ENCODE measurements around the gene LRP1B.
"Not testable (repeated sequence)": the region's sequence is repeated elsewhere in the genome, so short reads cannot be mapped to it uniquely, and the experiment has no call there.

Gene LRP1B

DNA sequence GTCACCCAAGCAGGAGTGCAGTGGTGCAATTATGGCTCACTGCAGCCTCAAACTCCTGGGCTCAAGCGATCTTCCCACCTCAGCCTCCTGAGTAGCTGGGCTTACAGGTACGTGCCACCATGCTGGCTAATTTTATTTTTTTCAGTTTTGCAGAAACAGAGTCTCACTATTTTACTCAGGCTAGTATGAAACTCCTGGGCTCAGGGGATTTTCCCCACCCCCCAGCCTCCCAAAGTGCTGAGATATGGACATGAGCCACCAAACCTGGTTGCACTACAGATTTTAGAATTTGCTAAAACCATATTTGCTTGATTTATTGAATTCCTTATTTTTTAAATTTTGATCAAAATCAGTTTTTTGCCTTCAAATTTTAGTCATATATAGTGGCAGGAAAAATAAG lies 1553.4 kb downstream of the LRP1B start:
- no peak for DNase-seq

- no peak for DNase-seq
Observed at GRCh38 chr2:140567734-140568133, 1563.1 kb downstream of the LRP1B start.

DNA sequence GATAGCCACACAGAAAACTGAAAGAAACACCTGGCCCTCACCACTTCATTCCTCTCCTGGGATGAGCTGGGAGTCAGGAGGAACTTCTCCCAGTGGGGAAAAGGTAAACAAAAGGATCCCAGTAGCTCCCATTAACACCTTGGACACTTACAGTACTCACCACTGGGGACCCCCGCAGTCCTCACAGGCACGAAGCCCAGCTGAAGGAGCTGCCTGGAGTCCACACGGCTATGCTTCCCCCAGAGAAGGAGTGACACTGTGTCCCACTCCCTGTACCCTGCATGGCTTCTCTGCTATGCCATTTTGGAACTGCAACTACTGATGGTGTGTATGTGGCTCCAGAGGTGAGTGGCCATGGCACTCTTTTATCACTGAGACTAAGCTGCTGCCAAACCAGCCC lies 1565.1 kb downstream of the LRP1B start:
- DNase-seq = no peak

- DNase-seq = no peak
Observed at GRCh38 chr2:140555701-140556100, 1575.1 kb downstream of the LRP1B start.

- DNase-seq = no peak
Observed at GRCh38 chr2:140552634-140553033, 1578.2 kb downstream of the LRP1B start.

DNA sequence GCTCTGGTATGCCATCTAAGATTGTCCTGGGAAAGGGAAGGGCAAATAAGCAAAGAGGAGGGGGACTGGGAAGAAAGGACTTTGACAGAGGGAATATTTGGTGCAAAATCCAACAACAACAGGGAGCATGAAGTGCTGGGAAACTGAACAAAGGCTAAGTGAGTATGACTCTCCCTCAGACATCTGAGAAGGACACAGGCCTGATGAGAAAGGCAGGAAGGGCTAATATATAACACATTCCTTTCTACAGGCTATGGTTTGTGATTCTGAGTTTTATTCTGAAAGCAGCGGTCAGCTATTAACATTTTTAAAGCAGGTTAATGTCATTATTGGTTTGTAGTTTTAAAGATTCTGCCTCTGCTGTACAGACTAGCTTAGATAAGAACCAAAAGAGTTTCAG lies 1579.5 kb downstream of the LRP1B start:
- no peak for DNase-seq

GRCh38 chr2:140550821-140551220 lies 1580.0 kb downstream of the LRP1B start:
- DNase-seq = no peak

GRCh38 chr2:140544769-140545168 lies 1586.0 kb downstream of the LRP1B start:
- DNase-seq = not testable (repeated sequence)

- no peak for DNase-seq
Observed at GRCh38 chr2:140542627-140543026, 1588.2 kb downstream of the LRP1B start.

DNA sequence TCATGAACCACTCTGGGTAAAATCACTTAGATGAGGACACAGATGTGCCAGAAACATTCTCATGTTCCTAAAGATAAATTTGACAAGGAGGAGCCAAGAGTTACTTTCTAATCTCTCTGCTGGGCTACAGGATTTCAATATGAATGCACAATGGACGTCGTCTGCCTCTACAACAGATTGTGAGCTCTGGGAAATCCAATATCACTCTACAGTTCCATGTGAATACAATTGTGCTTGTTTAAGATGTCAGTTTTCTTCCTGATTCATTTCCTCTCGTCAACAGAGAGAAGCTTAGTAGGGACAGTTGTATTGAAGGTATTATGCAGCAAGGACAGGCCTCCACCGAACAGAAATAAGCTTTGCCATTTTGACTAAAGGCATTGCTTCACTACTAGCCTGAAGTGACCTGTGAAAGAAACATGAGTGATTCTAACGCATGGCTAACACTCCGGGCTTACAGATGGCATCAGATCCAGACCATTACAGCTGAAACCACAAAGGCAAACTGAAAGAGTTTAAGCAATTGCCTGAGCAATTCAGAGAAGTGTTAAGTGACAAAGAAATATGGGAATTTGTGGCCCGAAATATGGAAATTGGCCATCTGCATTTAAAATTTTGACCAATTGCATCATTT lies 1591.5 kb downstream of the LRP1B start:
- no peak for DNase-seq

DNA sequence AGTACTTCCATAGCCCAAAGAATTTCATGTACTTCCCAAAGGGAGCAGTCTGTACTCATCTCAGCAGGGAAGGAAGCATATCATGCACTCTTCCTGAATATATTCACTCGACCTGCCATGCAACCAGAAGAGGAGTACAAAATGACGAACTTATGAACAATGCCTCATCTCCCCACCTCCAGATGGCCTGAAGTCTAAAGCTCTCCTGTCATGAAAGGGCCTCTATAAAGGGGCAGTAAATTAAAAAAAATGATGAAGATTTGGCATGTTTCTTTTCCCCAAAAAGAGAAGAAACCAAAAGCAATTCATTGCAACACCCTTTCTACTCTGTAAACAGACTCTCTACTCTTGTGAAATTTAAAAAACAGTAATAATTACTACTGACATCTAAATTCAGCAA lies 1601.1 kb downstream of the LRP1B start:
- no peak for DNase-seq

GRCh38 chr2:140528982-140529381 lies 1601.8 kb downstream of the LRP1B start:
- DNase-seq = no peak

DNA sequence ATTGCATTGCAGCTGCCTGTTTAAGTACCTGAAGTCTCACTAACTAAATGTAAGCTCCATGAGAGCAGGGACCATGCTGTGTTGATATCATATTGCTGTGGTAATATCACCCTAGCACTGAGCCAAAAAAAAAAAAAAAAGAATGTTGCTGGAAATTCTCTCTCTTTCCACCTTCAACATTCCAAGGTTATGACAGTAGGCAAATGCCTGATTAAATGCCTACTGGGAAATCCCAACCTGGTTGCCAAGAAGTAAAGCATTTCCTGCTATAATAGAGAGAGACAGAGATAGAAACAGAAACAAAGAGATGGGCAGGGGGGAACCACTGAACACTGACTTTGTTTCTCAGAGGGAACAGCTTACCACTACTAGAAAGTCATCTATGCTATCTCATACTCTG lies 1604.2 kb downstream of the LRP1B start:
- DNase-seq = no peak

- no peak for DNase-seq
Observed at GRCh38 chr2:140512106-140512505, 1618.7 kb downstream of the LRP1B start.

GRCh38 chr2:140509765-140510164 lies 1621.1 kb downstream of the LRP1B start:
- DNase-seq = no peak

DNA sequence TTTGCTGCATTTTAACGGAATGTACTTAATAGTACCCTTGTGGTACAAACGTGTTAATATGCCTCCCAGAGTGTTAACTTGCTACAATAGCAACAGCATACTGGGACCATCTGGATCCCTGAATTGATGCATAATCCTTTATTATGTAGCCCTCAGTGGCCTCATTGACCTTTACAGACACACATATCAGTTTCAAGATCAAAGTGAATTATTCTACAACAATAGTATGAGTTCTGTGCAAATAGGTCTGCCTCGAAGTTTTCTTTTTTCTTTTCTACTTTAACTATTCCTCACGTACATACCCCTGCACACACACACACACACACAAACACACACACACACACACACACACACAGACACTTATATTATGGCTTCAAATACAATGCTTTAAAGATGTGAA lies 1622.1 kb downstream of the LRP1B start:
- no peak for DNase-seq

DNA sequence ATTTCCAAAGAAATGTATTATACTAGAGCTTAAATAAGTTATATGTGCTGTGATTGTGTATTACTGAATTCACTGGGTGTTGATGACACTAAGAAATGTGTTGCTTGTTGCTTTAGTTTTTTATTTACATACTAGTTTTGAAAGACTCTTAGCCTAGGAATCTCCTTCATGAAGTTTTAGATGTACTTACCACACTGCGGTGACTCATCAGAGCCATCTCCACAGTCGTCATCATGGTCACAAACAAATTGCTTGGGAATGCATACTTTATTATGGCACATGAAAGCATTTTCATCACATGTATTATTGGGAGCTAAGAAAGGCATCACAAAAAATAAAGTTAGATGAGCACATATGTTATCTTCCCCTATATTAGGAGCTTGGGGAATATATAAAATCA lies 1624.2 kb downstream of the LRP1B start:
- DNase-seq = no peak

DNA sequence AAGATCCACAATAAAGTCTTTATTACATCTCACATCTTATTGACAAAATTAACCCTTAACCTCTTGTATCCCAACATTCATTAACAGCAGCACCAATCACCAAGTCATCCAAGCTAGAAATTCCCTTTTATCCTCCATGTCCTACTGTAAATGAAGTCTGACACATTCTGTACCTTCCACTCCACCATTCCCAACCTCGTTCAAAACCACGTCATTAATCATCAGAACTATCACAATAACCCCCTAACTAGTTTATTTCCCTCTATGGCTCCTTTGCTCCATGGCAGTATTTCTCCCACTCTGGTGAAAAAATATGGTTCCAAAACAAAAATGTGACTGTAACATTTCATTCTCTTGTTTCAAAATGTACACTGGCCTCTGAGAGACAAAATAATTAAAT lies 1626.2 kb downstream of the LRP1B start:
- no peak for DNase-seq

DNA sequence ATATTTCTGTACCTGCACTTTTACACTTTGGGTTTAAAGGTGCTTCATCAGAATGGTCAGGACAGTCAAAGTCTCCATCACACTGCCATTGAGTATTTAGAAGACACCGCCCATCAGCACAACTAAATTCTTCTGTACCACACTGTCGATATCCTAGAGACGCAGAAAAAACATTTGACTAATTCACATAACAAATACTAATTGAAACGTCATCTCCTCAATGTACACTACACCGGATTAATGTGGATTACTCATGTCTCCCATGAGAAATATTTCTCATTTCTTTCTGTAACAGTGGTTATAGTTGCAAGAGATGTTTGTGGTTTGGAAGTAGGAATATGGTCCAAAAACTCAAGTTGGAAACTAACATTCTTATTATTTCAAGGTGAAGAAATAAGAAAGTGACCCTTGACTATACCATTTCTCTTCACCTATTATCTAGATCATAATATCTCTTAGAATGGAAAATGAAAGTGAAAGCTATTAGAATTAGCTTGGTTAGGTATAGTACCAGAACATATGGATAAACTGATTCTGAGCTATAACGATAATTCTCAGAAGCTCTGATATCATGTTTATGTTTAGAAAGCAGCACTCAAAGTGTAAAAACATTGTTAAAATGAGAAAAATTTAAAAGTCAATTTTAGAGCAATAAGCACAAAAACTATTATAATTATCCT lies 1627.7 kb downstream of the LRP1B start:
- no peak for DNase-seq

DNA sequence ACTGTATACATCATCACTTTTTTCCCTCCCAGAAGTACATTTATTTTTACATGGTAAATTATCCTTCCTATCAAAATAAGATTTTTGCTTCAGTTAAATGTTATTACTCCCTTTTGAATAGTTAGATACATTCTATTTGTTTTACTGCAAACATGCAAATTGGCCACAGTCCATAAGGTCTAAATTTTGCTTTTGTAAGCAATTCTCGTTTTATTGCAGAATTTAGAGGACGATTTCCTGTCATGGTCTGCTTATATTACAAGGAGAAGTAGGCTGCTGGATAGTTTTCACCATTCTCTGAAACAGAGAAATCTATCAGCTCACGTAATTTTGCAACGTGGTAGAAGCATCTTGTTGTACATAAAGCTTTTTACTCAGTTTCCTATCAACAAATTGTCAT lies 1632.5 kb downstream of the LRP1B start:
- DNase-seq = no peak

- DNase-seq = no peak
Observed at GRCh38 chr2:140496714-140497113, 1634.1 kb downstream of the LRP1B start.

GRCh38 chr2:140491876-140492275 lies 1638.9 kb downstream of the LRP1B start:
- DNase-seq = no peak

DNA sequence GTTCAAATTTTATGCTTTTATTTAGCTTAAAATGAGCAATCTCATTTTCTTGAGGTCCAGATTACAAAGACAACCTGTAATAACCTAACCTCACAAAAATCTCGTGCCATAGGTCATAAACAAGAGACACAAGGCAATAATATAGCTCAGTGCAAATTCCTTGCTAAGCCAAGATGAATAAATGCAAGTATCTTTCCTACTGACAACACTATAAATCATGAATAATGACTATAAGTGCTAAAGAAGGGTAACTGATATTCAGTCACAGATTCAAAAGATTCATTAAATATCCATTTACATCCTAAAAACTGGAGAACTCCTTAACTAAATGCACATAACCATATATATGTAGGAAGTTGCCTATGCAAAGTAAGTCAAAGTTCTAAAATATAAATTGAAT lies 1641.6 kb downstream of the LRP1B start:
- DNase-seq = no peak

GRCh38 chr2:140481136-140481535 lies 1649.7 kb downstream of the LRP1B start:
- DNase-seq = no peak

GRCh38 chr2:140473851-140474250 lies 1657.0 kb downstream of the LRP1B start:
- no peak for DNase-seq
